ENCODE results near the gene REC8. TPM values are rescaled to one million over a fixed set of nuclear protein-coding genes. Genes with fewer than 3 reads are reported as not detected.

Gene REC8
- total and polyA plus RNA-seq, 2 of the 13 experiments (the other 11 are each of a cell fraction or from before 2014, with no cell fraction given), result 3.4 to 14.7 TPM

DNA sequence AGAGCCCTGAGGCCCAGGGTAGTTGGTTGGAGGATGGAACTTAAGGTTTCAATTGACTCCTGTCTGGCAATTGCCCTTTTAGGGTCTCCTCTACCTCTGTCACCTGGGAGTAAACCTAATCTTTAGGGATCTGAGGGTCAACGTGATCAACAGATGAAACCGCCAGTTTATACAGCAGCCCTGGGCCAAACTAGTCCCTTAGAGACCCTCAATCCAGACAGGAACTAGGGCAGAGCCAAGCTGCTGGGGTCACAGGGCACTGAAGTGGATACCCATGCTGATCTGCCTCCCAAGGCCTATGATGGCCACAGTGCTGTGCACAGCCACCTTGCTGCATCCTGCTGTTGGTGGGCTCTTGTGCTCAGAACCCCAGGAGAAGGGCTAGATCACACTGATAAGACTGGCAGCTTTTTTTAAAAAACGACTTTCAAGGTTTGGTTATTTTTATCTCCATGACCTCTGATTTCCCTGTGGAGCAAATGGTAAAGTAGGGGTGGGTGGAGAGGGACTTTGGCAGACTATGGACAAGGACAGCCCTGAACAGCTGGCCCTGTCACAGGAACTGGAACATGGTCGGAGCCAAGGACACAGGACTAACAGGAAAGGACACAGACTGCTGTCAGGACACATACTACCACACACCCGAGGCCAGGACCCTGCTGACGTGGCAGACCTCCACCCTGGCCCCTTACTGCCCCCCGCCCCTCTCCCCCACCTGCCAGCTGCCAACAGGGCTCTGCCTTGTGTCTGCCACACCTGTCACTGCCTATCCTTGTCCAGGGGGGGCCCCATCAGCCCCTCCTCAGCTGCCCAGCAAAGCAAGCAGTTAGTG, 40.9 kb upstream of the REC8 start (continued):
- TF ChIP-seq, protein P1, sequence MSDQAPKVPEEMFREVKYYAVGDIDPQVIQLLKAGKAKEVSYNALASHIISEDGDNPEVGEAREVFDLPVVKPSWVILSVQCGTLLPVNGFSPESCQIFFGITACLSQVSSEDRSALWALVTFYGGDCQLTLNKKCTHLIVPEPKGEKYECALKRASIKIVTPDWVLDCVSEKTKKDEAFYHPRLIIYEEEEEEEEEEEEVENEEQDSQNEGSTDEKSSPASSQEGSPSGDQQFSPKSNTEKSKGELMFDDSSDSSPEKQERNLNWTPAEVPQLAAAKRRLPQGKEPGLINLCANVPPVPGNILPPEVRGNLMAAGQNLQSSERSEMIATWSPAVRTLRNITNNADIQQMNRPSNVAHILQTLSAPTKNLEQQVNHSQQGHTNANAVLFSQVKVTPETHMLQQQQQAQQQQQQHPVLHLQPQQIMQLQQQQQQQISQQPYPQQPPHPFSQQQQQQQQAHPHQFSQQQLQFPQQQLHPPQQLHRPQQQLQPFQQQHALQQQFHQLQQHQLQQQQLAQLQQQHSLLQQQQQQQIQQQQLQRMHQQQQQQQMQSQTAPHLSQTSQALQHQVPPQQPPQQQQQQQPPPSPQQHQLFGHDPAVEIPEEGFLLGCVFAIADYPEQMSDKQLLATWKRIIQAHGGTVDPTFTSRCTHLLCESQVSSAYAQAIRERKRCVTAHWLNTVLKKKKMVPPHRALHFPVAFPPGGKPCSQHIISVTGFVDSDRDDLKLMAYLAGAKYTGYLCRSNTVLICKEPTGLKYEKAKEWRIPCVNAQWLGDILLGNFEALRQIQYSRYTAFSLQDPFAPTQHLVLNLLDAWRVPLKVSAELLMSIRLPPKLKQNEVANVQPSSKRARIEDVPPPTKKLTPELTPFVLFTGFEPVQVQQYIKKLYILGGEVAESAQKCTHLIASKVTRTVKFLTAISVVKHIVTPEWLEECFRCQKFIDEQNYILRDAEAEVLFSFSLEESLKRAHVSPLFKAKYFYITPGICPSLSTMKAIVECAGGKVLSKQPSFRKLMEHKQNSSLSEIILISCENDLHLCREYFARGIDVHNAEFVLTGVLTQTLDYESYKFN (CRISPR knock-in tag; conservative IDR thresholded peaks at IDR 0.05), result peak; percentile 79
- TF ChIP-seq KDM3A (CRISPR knock-in tag; IDR thresholded peaks at IDR 0.05; ENCODE audit: low read depth) (peak; percentile 33; the same call in 1 of the 2 replicates), PAWR (CRISPR knock-in tag; IDR thresholded peaks at IDR 0.05; ENCODE audit: borderline replicate concordance) (no peak), HNRNPLL (IDR thresholded peaks at IDR 0.05; ENCODE audit: low read depth, low read length, poor library complexity, severe bottlenecking) (no peak), MYPOP (CRISPR knock-in tag; IDR thresholded peaks at IDR 0.05) (no peak), ZKSCAN8 (CRISPR knock-in tag; IDR thresholded peaks at IDR 0.05; ENCODE audit: borderline replicate concordance) (0 out of 2 replicates have a peak, but pooled peaks have one; percentile 23), ZNF83 (CRISPR knock-in tag; IDR thresholded peaks at IDR 0.05; ENCODE audit: borderline replicate concordance) (peak; percentile 76; the same call in 1 of the 2 replicates), KAT7 (CRISPR knock-in tag; IDR thresholded peaks at IDR 0.05; ENCODE audit: borderline replicate concordance) (peak; percentile 48; the same call in 1 of the 2 replicates), CERS6 (CRISPR knock-in tag; IDR thresholded peaks at IDR 0.05) (no peak), PRDM4 (CRISPR knock-in tag; IDR thresholded peaks at IDR 0.05; ENCODE audit: borderline replicate concordance) (no peak), ATRX (CRISPR knock-in tag; IDR thresholded peaks at IDR 0.05; ENCODE audit: borderline replicate concordance) (no peak), IRF2 (CRISPR knock-in tag; IDR thresholded peaks at IDR 0.05) (peak; percentile 66), ZNF572 (CRISPR knock-in tag; IDR thresholded peaks at IDR 0.05) (peak; percentile 90), ZFP41 (CRISPR knock-in tag; IDR thresholded peaks at IDR 0.05; ENCODE audit: borderline replicate concordance) (no peak; the same call in 1 of the 2 replicates), ZBED4 (CRISPR knock-in tag; IDR thresholded peaks at IDR 0.05; ENCODE audit: borderline replicate concordance) (no peak; the same call in 1 of the 2 replicates)

Measured in HepG2 (cell line).